Dermis microvascular lymphatic vessel endothelial cell (primary cell): ENCODE measurements around the gene ATP6AP1. TPM values are rescaled to one million over a fixed set of nuclear protein-coding genes. Genes with fewer than 3 reads are reported as not detected.
A peak's percentile ranks its signal among the peaks of the same experiment; 100 is the strongest.

ENCODE experiments used
- DNase-seq, 2 donors: peaks; one replicate each; pipeline versions ENCODE4 v3.0.0 to v3.0.0-alpha.2; 2010; ENCODE audit warnings: low read depth in 2 of 2
- total RNA-seq: library from RNA; depleted of rRNA; stranded (reverse); fragments of >200 nt; gene quantifications from 2 replicates; pipeline ENCODE4 v1.2.1, GENCODE V29; 2014

Gene ATP6AP1
- total RNA-seq, 1 donor from 2014 or later = 58.0 TPM

DNA sequence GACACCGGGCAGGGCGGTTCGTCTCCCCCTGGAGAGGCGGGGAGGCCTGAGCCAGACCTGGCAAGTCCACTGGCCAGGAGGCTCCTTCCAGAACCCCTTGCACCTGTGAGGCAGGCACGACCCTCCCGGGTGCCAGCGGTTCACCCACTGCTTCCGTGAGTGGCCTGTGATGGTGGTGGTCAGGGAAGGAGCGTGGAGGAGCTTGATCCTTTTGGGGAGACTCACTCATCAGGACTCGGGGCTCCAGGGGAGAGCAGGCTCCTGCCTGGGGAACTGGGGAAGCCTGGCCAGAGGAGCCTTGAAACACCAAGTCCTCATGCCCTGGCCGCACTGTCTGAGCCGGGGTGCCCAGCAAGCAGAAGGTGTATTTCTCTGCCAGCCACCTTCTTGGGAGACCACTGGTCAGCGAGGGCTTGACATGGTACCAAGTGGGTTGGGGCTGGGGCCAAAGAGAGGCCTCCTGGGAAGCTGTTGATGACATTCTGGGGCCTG lies 16.3 kb downstream of the ATP6AP1 start:
- DNase-seq = no peak

DNA sequence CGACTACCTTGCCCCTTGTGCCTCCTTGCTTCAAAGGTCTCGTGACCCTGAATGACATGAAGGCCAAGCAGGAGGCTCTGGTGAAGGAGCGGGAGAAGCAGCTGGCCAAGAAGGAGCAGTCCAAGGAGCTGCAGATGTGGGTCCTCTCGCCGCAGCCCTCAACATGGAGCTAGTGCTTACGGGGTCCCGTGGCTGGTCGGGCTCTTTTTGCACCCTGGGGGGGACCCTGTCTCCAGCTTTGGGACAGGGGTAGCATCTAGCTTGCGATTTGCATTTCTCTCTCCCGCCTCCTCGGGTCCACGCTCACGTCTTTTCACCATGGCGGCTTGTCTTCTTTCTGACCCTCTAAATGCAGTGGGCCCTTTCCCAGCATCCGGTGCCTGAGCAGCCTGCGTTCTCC lies 17.3 kb downstream of the ATP6AP1 start:
- no peak for DNase-seq

DNA sequence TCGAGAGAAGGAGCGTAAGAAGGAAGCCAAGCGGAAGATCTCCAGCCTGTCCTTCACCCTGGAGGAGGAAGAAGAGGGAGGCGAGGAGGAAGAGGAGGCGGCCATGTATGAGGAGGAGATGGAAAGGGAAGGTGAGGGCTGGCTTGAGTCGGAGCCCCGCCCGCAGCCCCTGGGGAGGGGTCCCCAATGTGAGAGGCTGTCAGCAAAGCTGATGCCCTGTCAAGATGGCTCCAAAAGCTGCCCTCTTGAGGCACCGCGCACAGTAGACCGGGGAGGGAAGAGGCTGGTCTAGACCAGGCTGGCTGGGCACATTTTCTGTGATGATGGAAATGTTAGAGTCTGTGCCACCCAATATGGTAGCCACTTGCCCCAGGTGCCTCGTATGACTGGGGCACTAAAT lies 18.0 kb downstream of the ATP6AP1 start:
- DNase-seq = no peak

DNA sequence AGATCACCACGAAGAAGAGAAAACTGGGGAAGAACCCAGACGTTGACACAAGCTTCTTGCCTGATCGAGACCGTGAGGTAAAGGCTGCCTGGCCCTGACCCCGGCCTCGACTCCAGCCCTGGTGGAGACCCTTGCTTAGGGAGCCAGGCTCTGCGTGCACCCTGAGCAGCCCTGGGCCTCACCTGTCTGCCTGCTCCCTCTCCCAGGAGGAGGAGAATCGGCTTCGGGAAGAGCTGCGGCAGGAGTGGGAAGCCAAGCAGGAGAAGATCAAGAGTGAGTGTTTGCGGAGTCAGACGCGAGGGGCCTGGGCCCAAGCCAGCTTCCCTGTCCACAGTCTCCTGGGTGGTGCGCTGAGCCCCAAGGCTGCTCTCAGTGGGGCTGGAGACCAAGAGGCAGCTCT lies 20.0 kb downstream of the ATP6AP1 start:
- DNase-seq = no peak

DNA sequence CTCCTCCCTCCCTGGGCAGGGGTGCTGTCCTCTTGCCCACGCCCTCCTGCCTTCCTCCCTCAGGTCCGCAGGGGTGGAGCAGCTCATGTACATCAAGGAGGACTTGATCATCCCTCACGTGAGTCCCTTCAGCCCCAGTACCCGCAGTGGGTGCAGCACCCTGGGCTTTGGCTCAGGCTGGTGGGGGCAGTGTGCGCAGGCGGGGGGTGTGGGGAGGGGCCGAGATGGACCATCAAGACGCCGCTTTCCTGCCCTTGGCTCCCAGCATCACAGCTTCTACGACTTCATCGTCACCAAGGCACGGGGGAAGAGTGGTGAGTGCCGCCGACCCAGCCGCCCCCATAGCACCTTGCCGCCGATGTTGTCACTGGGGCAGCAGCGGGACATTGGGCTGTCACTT lies 21.1 kb downstream of the ATP6AP1 start:
- no peak for DNase-seq

DNA sequence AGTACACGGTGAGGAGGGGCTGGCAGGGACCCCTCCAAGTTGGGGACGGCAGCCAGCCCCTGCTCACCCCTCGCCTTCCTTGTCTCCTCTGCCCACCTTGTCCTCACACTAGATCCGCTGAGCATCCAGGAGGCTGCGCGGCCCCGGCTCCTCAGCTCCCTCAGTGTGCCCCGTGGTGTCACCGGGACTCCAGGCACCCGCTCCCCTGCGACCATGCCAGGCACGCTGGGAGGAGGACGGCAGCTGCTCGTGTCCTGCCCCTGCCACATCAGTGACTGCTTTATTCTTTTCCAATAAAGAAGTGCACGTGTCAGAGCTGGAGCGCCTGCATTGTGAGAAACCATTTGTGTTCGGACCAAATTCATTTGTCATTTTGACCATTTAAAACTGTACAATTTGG lies 21.8 kb downstream of the ATP6AP1 start:
- DNase-seq = no peak

DNA sequence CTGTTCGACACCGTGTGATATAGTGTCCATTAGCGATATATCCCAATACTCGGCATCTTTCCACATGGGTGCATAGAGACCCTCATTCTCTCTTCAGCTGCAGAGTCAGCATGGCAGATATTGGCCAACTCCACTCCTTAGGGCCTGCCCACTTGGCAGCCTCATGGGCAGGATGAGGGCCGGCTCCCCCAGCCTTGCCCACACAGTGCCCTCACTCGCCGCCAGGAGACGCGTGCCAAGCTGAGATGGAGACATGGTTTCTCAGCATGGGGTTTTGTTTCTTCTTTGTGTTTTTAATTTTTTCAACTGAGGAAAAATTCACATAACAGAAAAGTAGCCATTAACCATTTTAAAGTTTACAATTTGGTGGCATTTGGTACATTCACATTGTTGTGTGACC lies 24.3 kb downstream of the ATP6AP1 start:
- DNase-seq = no peak

DNA sequence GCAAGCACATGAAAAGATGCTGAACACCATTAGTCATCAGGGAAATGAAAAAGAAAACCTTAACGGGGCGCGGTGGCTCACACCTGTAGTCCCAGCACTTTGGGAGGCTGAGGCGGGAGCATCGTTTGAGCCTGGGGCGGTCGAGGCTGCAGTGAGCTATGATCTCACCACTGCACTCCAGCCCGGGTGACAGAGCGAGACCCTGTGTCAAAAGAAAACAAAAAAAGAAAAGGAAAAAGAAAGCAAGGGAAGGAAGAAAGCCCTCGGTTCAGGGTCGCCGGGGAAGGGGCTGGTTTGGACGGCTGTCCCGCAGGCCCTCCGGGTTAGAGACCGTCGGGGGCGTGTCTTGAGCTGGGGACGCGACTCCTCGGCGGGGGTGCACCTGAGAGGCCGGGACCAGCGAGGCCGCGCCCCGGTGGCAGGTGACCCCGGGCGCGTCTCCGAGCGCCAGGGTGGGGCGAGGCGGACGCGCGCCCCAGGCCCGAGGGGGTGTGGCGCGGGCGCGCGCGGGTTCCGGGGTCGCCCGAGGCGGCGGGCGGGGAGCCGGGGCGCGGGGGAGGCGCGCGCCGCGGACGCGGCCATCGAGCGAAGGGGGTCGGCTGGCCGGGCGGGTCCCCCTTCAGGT lies 29.1 kb downstream of the ATP6AP1 start:
- DNase-seq = peak in 1 of 2 donors; percentile 14

DNA sequence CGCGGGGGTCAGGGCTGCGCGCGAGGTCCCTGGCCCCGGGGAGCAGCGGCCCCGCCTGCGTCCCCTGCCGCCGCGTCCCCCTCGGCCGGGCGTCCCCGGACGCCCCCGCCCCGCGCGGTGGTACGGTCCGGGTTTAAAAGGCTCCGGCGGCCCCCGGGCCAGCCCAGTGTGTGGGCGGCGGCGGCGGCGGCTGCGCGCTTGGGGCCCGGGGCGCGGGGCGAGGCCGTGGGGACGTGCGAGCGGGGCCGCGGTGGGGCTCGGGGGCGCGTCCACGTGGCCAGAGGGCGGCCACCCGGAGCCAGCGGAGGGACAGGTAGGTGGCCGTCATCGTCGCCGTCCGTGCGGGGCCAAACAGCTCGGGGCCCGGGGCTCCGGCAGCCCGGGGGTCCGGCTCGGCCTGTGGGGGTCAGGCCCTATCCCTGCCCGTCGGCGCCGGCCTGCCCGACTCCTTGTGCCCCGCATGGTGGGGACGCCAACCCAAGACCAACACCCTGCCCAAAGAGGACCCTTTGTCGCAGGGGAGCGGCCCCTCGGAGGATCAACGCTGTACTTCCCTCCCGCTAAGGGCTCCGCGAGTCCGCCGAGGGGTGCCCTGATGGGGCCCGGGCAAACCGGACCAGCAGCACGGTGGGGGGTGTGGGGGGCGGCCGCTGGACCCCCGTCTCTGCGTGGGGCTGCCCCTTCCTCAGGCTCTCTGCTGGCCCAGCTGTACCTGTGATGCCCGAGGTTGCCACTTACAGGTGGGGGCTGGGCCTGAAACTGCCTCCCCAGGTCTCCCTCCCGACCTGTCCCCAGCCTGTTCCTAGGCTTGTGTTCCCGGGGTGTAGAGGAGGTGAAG lies 29.9 kb downstream of the ATP6AP1 start, which contains the start of gene PLXNA3:
TSS of gene PLXNA3 (plus strand) at position 166 of the 838 bp plus-strand sequence. CDS start 1,903 bp downstream, outside the sequence.
- DNase-seq = peak in 1 of 2 donors; percentile 43

DNA sequence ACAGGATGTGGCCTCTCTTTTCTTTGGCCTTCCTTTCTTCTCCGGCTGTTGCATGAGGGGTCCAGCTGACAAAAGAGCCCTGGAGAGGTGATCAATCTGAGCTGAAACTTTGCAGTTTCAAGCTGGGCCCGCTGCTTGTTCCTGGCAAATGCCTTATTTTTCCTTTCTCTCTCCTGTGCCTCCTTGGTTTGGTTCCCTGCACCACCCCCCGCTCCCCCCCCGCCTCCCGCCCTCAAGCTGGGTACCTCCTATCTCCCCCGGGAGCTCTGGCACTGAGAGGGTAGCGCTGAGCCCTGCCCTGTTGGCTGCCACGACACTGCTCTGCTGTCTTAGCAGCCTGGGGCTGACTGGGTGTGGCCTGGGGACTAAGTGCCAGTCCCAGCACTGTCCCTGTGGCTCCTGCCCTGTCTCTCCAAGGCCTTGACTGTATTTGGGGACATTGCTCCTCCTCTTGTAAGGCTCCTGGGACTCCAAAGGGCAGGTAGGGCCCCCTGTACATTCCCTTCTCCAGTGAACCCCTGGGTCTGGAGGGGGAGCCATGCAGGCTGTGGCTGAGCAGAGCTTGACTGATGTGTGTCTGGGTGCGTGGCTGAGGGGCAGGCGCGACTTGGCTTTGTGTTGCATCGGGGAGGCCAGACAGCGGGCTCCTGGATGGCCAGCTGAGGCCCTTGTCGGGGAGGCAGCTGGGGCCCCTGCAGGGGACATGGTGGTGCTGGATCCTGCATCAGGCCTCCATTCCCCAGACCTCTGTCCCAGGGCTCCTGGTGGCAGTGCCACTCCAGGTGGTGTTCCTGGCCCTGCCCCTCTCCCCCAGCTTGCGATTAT lies 30.7 kb downstream of the ATP6AP1 start:
- peak in 1 of 2 donors; percentile 18 for DNase-seq

DNA sequence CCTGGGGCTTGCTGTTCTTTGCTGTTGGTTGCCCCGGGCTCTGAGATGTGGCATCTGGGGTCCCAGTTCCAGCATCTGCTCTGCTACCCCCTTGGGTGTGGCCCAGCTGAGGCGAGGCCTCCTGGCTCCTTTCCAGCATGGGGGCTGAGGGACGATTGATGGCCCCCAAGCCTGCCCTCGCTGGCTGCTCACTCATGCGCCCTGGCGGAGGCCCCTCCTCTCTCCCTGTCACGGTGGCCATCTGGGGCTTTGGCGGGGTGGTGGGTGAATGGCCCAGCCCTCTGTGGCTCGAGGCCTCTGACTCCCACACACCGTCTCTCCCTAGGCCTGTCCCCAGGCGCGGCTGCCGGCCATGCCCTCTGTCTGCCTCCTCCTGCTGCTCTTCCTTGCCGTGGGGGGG lies 31.4 kb downstream of the ATP6AP1 start:
- DNase-seq = no peak

DNA sequence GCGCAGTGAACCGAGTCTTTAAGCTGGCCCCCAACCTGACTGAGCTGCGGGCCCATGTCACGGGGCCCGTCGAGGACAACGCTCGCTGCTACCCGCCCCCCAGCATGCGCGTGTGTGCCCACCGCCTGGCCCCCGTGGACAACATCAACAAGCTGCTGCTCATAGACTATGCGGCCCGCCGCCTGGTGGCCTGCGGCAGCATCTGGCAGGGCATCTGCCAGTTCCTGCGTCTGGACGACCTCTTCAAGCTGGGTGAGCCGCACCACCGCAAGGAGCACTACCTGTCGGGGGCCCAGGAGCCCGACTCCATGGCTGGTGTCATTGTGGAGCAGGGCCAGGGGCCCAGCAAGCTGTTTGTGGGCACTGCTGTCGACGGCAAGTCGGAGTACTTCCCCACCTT lies 31.8 kb downstream of the ATP6AP1 start:
- no peak for DNase-seq

DNA sequence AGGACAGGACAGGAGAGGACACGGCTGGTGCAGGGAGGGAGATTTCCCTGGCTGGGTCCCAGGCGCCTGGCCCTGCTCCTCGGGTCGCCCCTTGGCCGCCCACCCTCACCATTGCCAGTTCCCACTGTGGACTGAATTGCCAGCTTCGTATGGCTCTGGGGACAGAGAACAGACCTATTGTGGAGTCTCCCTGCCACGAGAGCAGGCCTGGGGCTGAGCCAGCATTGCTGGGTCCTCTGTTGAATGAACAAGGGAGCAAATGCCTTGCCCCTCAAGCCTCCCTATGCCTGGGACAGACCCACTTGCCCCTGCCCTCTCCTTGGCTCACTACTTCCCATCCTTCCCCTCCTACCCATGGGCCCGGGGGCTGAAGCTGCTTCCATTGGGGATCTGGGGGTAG lies 33.9 kb downstream of the ATP6AP1 start:
- DNase-seq = no peak

DNA sequence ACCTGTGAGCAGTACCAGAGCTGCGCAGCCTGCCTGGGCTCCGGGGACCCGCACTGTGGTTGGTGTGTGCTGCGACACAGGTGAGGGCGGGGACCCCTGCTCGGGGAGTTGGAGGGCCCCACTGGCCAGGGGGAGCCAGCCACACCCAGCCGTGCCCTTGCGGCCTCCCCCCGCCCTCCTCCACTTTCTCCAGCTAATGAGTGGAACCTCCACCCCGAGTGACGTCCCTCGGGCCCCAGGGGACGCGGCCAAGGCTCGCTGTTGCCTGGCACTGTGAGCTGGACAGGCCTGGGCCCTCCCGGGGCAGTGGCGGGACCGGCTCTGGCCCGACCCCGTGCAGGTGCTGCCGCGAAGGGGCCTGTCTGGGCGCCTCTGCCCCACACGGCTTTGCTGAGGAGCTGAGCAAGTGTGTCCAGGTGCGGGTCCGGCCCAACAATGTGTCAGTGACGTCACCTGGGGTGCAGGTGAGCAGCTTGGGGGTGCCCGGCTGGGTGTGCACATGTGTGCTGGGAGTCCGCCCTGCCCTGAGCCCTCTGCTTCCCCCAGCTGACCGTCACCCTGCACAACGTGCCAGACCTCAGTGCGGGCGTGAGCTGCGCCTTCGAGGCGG lies 35.2 kb downstream of the ATP6AP1 start:
- DNase-seq = no peak

DNA sequence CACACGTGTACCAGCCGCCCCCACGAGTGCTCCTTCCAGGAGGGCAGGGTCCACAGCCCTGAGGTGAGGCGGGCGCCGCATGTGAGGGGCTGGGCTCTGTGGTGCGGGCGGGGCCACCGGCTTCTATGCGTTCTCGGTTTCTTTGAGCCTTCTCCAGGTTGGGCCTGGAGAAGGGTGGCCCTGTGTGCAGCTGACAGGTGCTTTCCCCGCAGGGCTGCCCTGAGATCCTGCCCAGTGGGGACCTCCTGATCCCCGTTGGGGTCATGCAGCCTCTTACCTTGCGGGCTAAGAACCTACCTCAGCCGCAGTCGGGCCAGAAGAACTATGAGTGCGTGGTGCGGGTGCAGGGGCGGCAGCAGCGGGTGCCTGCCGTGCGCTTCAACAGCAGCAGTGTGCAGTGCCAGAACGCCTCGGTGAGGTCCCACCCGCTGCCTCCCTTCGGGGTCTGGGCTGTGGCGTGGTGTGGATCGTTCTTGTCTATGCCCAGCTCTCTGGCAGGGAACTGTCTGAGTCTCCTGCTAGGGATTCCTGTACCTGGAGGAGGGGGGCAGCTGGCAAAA lies 36.4 kb downstream of the ATP6AP1 start:
- no peak for DNase-seq

DNA sequence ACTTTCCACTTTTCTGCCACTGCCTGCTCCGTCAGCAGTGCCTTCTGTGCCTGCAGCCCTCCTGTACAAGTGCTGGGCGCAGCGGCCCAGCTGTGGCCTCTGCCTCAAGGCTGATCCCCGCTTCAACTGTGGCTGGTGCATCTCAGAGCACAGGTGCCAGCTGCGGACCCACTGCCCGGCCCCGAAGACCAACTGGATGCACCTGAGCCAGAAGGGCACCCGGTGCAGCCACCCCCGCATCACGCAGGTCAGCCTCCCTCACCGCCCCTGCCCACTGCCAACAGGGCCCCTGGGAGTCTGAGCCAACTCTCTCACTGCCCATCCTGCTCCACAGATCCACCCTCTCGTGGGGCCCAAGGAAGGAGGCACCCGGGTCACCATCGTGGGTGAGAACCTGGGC lies 37.1 kb downstream of the ATP6AP1 start:
- DNase-seq = no peak

DNA sequence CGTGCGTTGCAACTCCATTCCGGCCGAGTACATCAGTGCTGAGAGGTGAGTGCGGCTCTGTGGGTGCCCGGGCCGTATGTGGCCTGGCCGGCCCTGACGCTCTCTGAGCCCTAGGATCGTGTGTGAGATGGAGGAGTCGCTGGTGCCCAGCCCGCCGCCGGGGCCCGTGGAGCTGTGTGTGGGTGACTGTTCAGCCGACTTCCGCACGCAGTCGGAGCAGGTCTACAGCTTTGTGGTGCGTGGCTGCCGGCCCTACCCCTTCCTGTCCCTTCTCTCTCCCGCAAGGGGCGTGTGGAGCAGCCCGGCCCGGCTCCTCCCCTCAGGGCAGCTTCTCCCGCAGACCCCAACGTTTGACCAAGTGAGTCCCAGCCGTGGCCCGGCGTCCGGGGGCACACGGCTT lies 37.6 kb downstream of the ATP6AP1 start:
- no peak for DNase-seq

DNA sequence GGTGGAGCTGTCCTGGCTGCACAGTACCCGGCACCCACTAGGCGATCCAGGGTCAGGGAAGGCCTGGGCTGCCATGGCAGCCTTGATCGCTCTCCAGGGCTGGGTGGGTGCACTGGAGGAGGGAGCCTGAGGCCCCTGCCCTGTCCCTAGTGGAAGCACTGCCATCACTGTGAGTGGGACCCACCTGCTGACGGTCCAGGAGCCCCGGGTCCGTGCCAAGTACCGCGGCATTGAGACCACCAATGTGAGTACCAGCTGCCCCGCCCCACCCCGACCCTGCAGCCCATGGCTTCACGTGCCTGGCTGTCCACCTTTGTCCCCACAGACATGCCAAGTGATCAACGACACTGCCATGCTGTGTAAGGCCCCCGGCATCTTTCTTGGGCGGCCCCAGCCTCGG lies 38.4 kb downstream of the ATP6AP1 start:
- no peak for DNase-seq

DNA sequence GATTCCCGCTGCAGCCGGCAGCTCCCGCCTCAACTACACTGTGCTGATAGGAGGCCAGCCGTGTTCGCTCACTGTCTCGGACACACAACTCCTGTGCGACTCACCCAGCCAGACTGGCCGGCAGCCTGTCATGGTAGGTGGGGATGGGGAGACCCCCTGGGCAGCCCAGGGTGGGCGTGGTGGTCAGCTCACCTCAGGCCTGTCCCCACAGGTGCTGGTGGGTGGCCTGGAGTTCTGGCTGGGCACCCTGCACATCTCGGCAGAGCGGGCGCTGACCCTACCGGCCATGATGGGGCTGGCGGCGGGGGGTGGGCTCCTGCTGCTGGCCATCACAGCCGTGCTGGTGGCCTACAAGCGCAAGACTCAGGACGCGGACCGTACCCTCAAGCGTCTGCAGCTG lies 39.1 kb downstream of the ATP6AP1 start:
- no peak for DNase-seq

DNA sequence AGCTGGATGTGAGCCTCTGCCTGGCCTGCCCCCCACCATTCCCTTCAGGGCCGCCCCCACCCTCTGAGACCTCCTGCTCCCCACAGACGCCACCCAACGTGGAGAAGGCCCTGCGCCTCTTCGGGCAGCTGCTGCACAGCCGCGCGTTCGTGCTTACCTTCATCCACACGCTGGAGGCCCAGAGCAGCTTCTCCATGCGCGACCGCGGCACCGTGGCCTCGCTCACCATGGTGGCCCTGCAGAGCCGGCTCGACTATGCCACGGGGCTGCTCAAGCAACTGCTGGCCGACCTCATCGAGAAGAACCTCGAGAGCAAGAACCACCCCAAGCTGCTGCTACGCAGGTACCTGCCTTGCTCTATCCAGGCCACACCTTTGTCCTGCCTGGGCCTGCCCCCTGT lies 39.7 kb downstream of the ATP6AP1 start:
- no peak for DNase-seq

DNA sequence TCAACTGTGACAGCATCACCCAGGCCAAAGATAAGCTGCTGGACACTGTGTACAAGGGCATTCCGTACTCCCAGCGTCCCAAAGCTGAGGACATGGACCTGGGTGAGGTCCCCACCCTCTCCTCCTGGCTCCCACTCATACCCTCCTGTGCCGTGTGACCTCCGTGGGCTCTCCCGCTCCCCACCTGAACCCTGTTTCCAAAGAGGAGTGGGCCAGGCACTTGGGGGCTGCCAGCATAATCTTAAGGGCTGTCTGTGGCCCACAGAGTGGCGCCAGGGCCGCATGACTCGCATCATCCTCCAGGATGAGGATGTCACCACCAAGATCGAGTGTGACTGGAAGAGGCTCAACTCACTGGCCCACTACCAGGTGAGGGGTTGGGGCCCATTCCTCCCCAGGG lies 40.6 kb downstream of the ATP6AP1 start:
- DNase-seq = no peak
